AG10803 (cell line): Measurements from ENCODE around the gene LYPD8.

Experiments
- DNase-seq: peaks from one replicate; pipeline ENCODE4 v3.0.0; 2010; ENCODE audit warnings: low read depth
- H3K4me3 ChIP-seq: 2 replicates; pipeline ENCODE4 v1.5.1; 2011; ENCODE audit warnings: mild to moderate bottlenecking, low read length, control low read depth
- TF ChIP-seq, protein P1 (sequence below): conservative IDR thresholded peaks from 2 replicates; pipeline ENCODE4 v1.5.1; 2011; ENCODE audit warnings: mild to moderate bottlenecking, low read length, control low read depth, inconsistent platforms

The LYPD8 gene

GRCh38 chr1:248757784-248758195 is 2.2 kb upstream of the LYPD8 start:
- DNase-seq, result no peak
- H3K4me3 ChIP-seq, result no peak overlapping the region
- TF ChIP-seq, protein P1, sequence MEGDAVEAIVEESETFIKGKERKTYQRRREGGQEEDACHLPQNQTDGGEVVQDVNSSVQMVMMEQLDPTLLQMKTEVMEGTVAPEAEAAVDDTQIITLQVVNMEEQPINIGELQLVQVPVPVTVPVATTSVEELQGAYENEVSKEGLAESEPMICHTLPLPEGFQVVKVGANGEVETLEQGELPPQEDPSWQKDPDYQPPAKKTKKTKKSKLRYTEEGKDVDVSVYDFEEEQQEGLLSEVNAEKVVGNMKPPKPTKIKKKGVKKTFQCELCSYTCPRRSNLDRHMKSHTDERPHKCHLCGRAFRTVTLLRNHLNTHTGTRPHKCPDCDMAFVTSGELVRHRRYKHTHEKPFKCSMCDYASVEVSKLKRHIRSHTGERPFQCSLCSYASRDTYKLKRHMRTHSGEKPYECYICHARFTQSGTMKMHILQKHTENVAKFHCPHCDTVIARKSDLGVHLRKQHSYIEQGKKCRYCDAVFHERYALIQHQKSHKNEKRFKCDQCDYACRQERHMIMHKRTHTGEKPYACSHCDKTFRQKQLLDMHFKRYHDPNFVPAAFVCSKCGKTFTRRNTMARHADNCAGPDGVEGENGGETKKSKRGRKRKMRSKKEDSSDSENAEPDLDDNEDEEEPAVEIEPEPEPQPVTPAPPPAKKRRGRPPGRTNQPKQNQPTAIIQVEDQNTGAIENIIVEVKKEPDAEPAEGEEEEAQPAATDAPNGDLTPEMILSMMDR, result no peak

GRCh38 chr1:248756636-248757035 is 1.1 kb upstream of the LYPD8 start:
- TF ChIP-seq, protein P1, result no peak
- no peak for DNase-seq
- H3K4me3 ChIP-seq, result no peak overlapping the region

DNA sequence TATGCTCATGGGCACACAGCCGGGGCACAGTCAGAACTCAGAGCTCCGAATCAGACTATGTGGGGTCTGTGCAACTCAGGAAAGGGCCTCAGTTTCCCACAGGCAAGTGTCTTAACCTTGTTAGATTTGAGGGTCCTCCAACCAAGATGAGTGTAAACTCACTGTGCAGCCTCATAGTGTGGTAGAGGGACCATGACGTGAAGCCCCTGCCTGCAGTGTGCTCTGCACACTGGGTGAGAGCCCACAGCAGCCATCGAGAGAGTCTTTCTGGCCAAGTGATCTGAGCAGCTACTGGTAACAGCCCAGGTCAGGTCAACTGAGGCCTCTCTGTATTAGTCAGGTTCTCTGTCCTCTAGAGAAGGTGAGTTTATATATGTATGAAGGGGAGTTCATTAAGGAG is 592 bp upstream of the LYPD8 start:
- H3K4me3 ChIP-seq, result no peak overlapping the region
- TF ChIP-seq, protein P1, result no peak
- DNase-seq, result no peak

DNA sequence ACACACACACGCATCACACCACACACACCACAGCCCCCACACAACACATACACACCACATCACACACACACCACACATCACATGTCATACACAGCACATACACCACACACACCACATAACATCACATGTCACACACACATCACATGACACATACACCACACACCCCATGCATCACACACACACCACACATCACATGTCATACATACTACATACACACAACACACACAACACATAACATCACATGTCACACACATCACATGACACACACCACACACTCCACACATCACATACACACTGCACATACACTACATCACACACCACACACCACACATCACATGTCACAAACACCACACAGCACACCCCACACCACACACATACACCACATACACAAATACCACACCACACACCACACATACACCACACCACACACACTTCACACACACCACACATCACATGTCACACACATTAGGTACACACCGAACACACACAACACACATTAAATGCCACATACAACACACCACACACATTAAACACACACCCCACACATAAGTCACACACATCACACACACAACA is 1.8 kb downstream of the LYPD8 start:
- TF ChIP-seq, protein P1, result no peak
- no peak overlapping the region for H3K4me3 ChIP-seq
- no peak for DNase-seq

DNA sequence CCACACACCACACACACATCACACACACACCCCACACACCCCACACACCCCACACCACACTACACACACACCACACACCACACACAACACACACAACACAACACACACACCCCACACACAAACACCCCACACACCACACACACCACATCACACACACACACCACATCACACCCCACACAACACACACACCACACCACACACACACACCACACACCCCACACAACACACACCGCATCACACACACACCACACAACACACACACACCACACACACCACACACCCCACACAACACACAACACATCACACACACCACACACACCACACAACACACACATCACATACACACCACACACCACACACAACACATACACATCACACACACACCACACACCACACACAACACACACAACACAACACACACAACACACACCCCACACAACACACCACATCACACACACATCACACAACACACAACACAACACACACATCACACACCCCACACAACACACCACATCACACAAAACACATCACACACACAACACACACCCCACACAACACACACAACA is 2.4 kb downstream of the LYPD8 start:
- TF ChIP-seq, protein P1, result no peak
- H3K4me3 ChIP-seq, result no peak overlapping the region
- DNase-seq, result no peak

DNA sequence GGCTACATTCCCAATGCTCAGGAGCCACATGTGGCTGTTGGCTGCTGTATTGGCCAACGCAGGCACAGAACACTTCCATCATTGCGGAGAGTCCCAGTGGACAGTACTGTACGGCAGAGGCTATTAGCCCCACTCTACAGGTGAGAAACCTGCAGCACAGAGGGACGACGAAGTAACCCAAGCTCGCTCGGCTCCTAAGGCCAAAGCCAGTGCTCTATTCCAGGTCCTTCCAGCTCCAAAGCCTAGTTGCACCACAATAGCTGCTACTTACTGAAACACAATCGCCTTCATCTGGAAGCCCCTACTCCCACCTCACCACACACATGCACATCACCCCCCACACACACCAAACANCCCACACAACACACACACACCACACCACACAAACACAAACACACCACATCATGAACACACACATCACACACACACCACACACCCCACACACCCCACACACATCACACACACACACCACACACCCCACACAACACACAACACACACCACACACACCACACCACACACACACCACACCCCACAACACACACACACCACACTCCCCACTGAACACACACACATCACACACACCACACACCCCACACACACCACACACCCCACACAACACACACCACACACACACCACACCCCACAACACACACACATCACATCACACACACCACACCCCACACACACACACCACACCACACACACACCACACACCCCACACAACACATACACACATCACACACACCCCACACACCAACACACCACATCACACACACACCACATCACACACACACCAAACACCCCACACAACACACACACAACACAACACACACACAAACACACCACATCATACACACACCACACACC is 3.2 kb downstream of the LYPD8 start:
- H3K4me3 ChIP-seq, result no peak overlapping the region
- DNase-seq, result peak; percentile 9
- TF ChIP-seq, protein P1, result no peak
